Islet of Langerhans (tissue), 1 donor: ENCODE measurements around the gene CCZ1.
"Not testable (repeated sequence)": the region's sequence is repeated elsewhere in the genome, so short reads cannot be mapped to it uniquely, and the experiment has no call there.

Experiments used
- FAIRE-seq: peaks from one replicate; lab custom pipeline; 2011; peaks lifted over from hg19 to GRCh38; lab: Jason Lieb, UNC

CCZ1 gene

GRCh38 chr7:5916529-5916928 is 18.0 kb downstream of the CCZ1 start:
- FAIRE-seq = not testable (repeated sequence)

GRCh38 chr7:5924180-5924579 is 25.6 kb downstream of the CCZ1 start:
- FAIRE-seq = not testable (repeated sequence)

GRCh38 chr7:5924630-5925029 is 26.1 kb downstream of the CCZ1 start:
- FAIRE-seq = not testable (repeated sequence)

GRCh38 chr7:5926263-5926870 is 27.8 kb downstream of the CCZ1 start:
- FAIRE-seq = not testable (repeated sequence)

GRCh38 chr7:5930290-5930689 is 31.8 kb downstream of the CCZ1 start:
- not testable (repeated sequence) for FAIRE-seq

GRCh38 chr7:5931250-5931649 is 32.7 kb downstream of the CCZ1 start:
- not testable (repeated sequence) for FAIRE-seq

GRCh38 chr7:5931905-5932644 is 33.5 kb downstream of the CCZ1 start:
- FAIRE-seq = not testable (repeated sequence)

GRCh38 chr7:5934945-5935450 is 36.5 kb downstream of the CCZ1 start:
- FAIRE-seq = not testable (repeated sequence)

- FAIRE-seq = not testable (repeated sequence)
These were observed 64.7 kb downstream of the CCZ1 start for GRCh38 chr7:5963205-5963604.

GRCh38 chr7:5963810-5964209 is 65.3 kb downstream of the CCZ1 start:
- FAIRE-seq = not testable (repeated sequence)

GRCh38 chr7:5970347-5970911 is 71.9 kb downstream of the CCZ1 start, which contains the start of gene RSPH10B:
Gene RSPH10B, minus strand, starts transcription at chr7:5970689. Its CDS starts 3,573 bp downstream, at chr7:5967116.
- FAIRE-seq = not testable (repeated sequence)

- FAIRE-seq = not testable (repeated sequence)
These were observed 75.0 kb downstream of the CCZ1 start for GRCh38 chr7:5973580-5973979.
